IMR-90 (cell line): Measurements from ENCODE around the gene TAGLN2. TPM values are rescaled to one million over a fixed set of nuclear protein-coding genes. Genes with fewer than 3 reads are reported as not detected.

Source experiments
- ATAC-seq: fragments of 200-7000 bp; cut with Tn5 transposase; 2 replicates; pipeline ENCODE4 v1.9.1; 2020; ENCODE audit warnings: low read depth, mild to moderate bottlenecking, moderate library complexity
- BruUV-seq: library from RNA; stranded (reverse); fragments of 400-500 nt; replicated peaks from 2 replicates; lab custom pipeline; 2021; lab: Mats Ljungman, UMichigan
- CTCF ChIA-PET: fragments of 300-600 bp; formaldehyde crosslinking; extraction: SDS; loops from one replicate; lab custom pipeline; 2021; ENCODE audit warnings: antibody characterized with exemption; lab: Yijun Ruan, JAX
- POLR2A ChIA-PET: fragments of 300-600 bp; sonication (Branson Sonifier 250); formaldehyde crosslinking; loops from one replicate; lab custom pipeline; 2022; ENCODE audit warnings: antibody characterized with exemption; ENCODE audit not compliant: unreplicated experiment; lab: Charles Lee
- DNase-seq: peaks from one replicate; pipeline ENCODE4 v3.0.0; 2013
- H2AFZ ChIP-seq: replicated peaks from 2 replicates; pipeline ENCODE3; 2013; ENCODE audit warnings: low read length, mild to moderate bottlenecking; ENCODE audit not compliant: poor library complexity
- H2AK5ac ChIP-seq: 2 replicates; pipeline ENCODE4 v1.6.1; 2013; ENCODE audit warnings: low read depth, low read length, inconsistent platforms
- H2AK9ac ChIP-seq: replicated peaks from 2 replicates; pipeline ENCODE3; 2013; ENCODE audit warnings: mild to moderate bottlenecking, low read depth, low read length, moderate library complexity; ENCODE audit not compliant: poor library complexity
- H2BK120ac ChIP-seq: 2 replicates; pipeline ENCODE4 v1.6.1; 2013; ENCODE audit warnings: low read depth, low read length, inconsistent platforms
- H2BK15ac ChIP-seq: 3 replicates; pipeline ENCODE4 v1.6.1; 2013; ENCODE audit warnings: low read depth, low read length, inconsistent platforms
- H2BK20ac ChIP-seq: 2 replicates; pipeline ENCODE4 v1.6.1; 2013; ENCODE audit warnings: low read depth, mild to moderate bottlenecking, inconsistent platforms, low read length, moderate library complexity
- H2BK5ac ChIP-seq: 2 replicates; pipeline ENCODE4 v1.6.1; 2013; ENCODE audit warnings: mild to moderate bottlenecking, low read depth, low read length, inconsistent platforms; ENCODE audit not compliant: poor library complexity, severe bottlenecking
- H3K14ac ChIP-seq: replicated peaks from 2 replicates; pipeline ENCODE4 v1.6.1; 2013; ENCODE audit warnings: low read depth, low read length, inconsistent platforms
- H3K18ac ChIP-seq: 2 replicates; pipeline ENCODE4 v1.6.1; 2013; ENCODE audit warnings: low read depth, low read length, control low read depth
- H3K23ac ChIP-seq: 2 replicates; pipeline ENCODE4 v1.6.1; 2013; ENCODE audit warnings: low read depth, low read length, inconsistent platforms
- H3K27ac ChIP-seq: 2 replicates; pipeline ENCODE4 v1.5.1; 2013; ENCODE audit warnings: mild to moderate bottlenecking, control low read depth, low read length; ENCODE audit not compliant: insufficient read depth
- H3K27me3 ChIP-seq: 2 replicates; pipeline ENCODE4 v1.6.1; 2013; ENCODE audit warnings: low read length; ENCODE audit not compliant: control insufficient read depth, insufficient read depth
- H3K36me3 ChIP-seq: 2 replicates; pipeline ENCODE4 v1.6.1; 2013; ENCODE audit warnings: low read length, mixed read lengths; ENCODE audit not compliant: control insufficient read depth, insufficient read depth
- H3K4ac ChIP-seq: 2 replicates; pipeline ENCODE4 v1.6.1; 2013; ENCODE audit warnings: low read depth, low read length, inconsistent platforms
- H3K4me1 ChIP-seq: 2 replicates; pipeline ENCODE4 v1.6.1; 2013; ENCODE audit warnings: low read length, mixed read lengths; ENCODE audit not compliant: control insufficient read depth, insufficient read depth
- H3K4me2 ChIP-seq: 2 replicates; pipeline ENCODE4 v1.6.1; 2013; ENCODE audit warnings: low read depth, mild to moderate bottlenecking, control low read depth, low read length, moderate library complexity
- H3K4me3 ChIP-seq: 2 replicates; pipeline ENCODE4 v1.5.1; 2013; ENCODE audit warnings: low read depth, mild to moderate bottlenecking, control low read depth, low read length, moderate library complexity; ENCODE audit not compliant: insufficient read depth
- H3K56ac ChIP-seq: 2 replicates; pipeline ENCODE4 v1.6.1; 2013; ENCODE audit warnings: low read length, inconsistent platforms; ENCODE audit not compliant: insufficient read depth; ENCODE audit errors: extremely low read depth
- H3K79me1 ChIP-seq, 2 experiments: 2 replicates each; pipeline ENCODE4 v1.6.1; 2013; ENCODE audit warnings: low read length in 2 of 2, inconsistent platforms in 1 of 2, low read depth in 1 of 2
- H3K9ac ChIP-seq: 2 replicates; pipeline ENCODE4 v1.6.1; 2013; ENCODE audit warnings: low read depth, low read length, control low read depth
- H3K9me1 ChIP-seq: 2 replicates; pipeline ENCODE4 v1.6.1; 2013; ENCODE audit warnings: low read length, inconsistent platforms; ENCODE audit not compliant: insufficient read depth
- H3K9me3 ChIP-seq: 2 replicates; pipeline ENCODE4 v1.6.1; 2013; ENCODE audit warnings: low read length; ENCODE audit not compliant: control insufficient read depth, insufficient read depth
- H4K20me1 ChIP-seq: 2 replicates; pipeline ENCODE4 v1.6.1; 2013; ENCODE audit warnings: low read length, inconsistent platforms; ENCODE audit not compliant: insufficient read depth
- H4K5ac ChIP-seq: 2 replicates; pipeline ENCODE4 v1.6.1; 2013; ENCODE audit warnings: mild to moderate bottlenecking, low read depth, low read length, control low read depth
- H4K8ac ChIP-seq, 2 experiments: 2 replicates each; pipeline ENCODE4 v1.6.1; 2013; ENCODE audit warnings: low read depth in 2 of 2, low read length in 2 of 2, control low read depth in 1 of 2, inconsistent platforms in 1 of 2
- H4K91ac ChIP-seq: 2 replicates; pipeline ENCODE4 v1.6.1; 2013; ENCODE audit warnings: low read depth, low read length, inconsistent platforms; ENCODE audit not compliant: insufficient read depth
- CHD1 ChIP-seq: IDR thresholded peaks from 2 replicates; pipeline ENCODE4 v1.6.1; 2012; ENCODE audit warnings: low read depth, low read length, improper control_type of control experiment
- RAD21 ChIP-seq: IDR thresholded peaks from 2 replicates; pipeline ENCODE4 v1.6.1; 2012; ENCODE audit warnings: low read length, improper control_type of control experiment
- WGBS, 2 experiments: methylation state at CpG; one replicate each; pipeline versions ENCODE4 v1.1.5 to v1.1.7; 2013; ENCODE audit warnings: missing lambda C conversion rate in 2 of 2; ENCODE audit not compliant: insufficient read length in 1 of 2; ENCODE audit errors: extremely low coverage in 2 of 2; 5-methylcytosine and 5-hydroxymethylcytosine counted together
- dilution Hi-C: fragments of 300-500 bp; cut with HindIII; formaldehyde crosslinking; loops from one replicate; pipeline ENCODE4 v1.14.3; 2018; ENCODE audit warnings: low sequenced_read_pairs; ENCODE audit not compliant: unreplicated experiment
- in situ Hi-C: fragments of 300-500 bp; cut with MboI; formaldehyde crosslinking; loops from 3 replicates; pipeline ENCODE4 v1.14.3; 2019; ENCODE audit warnings: low sequenced_read_pairs, inconsistent platforms, mixed read lengths
- intact Hi-C: fragments of 100-400 bp; cut with micrococcal nuclease; formaldehyde crosslinking; loops from 2 replicates; pipeline ENCODE4 v1.10.0; 2022
- polyA plus RNA-seq, 3 experiments: library from polyadenylated mRNA; depleted of rRNA; stranded (reverse); fragments of >200 nt; gene quantifications; 2 replicates each; pipeline ENCODE4 v1.2.3, GENCODE V29; 2012; ENCODE audit warnings: low replicate concordance in 1 of 3
- total RNA-seq: library from RNA; depleted of rRNA; stranded (reverse); fragments of >200 nt; gene quantifications from 2 replicates; pipeline ENCODE4 v1.2.3, GENCODE V29; 2012

Gene TAGLN2
- total and polyA plus RNA-seq, 2 of the 4 experiments (the other 2 are of a cell fraction) = 440 to 634 TPM

DNA sequence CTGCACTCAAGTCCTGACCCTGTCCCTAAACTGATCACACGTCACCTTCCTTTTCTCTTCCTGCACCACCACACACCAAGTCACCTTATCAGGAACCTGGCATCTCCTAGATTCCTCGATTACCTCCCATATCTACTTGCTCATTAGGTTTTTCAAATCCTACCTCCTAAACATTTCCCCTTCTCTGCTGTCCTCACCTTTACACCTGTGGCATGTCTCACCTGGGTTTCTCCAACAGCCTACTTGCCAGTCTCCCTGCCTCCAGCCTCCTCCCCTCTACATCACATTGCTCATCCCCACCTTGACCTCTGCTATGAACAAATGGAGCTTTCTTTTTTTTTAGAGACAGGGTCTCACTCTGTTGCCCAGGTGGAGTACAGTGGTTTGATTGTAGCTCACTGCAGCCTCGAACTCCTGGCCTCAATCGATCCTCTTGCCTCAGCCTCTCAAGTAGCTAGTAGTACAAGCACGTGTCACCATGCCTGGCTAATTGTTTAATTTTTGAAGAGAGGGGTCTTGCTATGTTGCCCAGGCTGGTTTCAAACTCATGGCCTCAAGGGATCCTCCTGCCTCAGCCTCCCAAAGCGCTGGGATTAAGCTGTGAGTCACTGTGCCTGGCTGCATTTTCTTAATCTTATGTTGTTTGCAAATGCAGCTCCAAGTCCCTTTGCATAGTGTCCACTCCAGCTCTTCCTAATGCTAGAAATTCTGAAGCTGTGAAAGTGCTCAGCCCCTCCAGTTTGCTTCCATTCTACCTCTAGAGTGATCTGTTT, 13.8 kb upstream of the TAGLN2 start:
- Histone ChIP-seq H2BK5ac (no peak overlapping the region), H2AK5ac (no peak overlapping the region), H3K79me1 (no peaks in the 10 kb centered on the region), H2BK15ac (no peak overlapping the region), H3K23ac (no peak overlapping the region), H3K9ac (no peak overlapping the region), H2AFZ (no peak overlapping the region), H4K5ac (no peak overlapping the region), H3K27ac (no peak overlapping the region), H2AK9ac (no peak overlapping the region), H3K4me3 (no peak overlapping the region), H3K4me1 (no peaks in the 10 kb centered on the region), H3K56ac (no peak overlapping the region), H3K27me3 (peaks cover 60% of the 10 kb centered on the region), H2BK20ac (no peak overlapping the region), H3K4me2 (no peak overlapping the region), H2BK120ac (no peak overlapping the region), H3K9me1 (no peaks in the 10 kb centered on the region), H4K8ac (no peak overlapping the region), H3K36me3 (no peaks in the 10 kb centered on the region), H3K4ac (no peak overlapping the region), H3K14ac (no peak overlapping the region), H3K18ac (no peak overlapping the region), H4K20me1 (no peaks in the 10 kb centered on the region), H4K91ac (no peak overlapping the region), H3K9me3 (no peaks in the 10 kb centered on the region)
- intact Hi-C loops (no loop called here), in situ Hi-C loops (loop anchor here (5.0 to 10.0 kb wide), 2 partner anchors 68 to 436 kb away; no protein-coding TSS in a partner anchor), dilution Hi-C loops (no loop called here)
- ChIA-PET CTCF (interaction anchor here (6.4 kb wide), 1 partner anchor 67 kb away, joined by 48 read pairs; no protein-coding TSS in a partner anchor), POLR2A (no interaction called here)
- TF ChIP-seq CHD1 (no peak), RAD21 (no peak)
- BruUV-seq = no TSS peak
- 54% methylated on average over 3 of the region's 6 CpGs; no CpG with 5 or more reads in 1 of the 2 experiments for WGBS, 2 experiments
- ATAC-seq (no peak), DNase-seq (no peak)
